Astrocyte (in vitro differentiated cells and primary cell): ENCODE measurements around the gene GLS. TPM values are rescaled to one million over a fixed set of nuclear protein-coding genes. Genes with fewer than 3 reads are reported as not detected.
A peak's percentile ranks its signal among the peaks of the same experiment; 100 is the strongest.

Experiments
- DNase-seq: peaks from one replicate; pipeline ENCODE4 v3.0.0-alpha.2; 2010; ENCODE audit warnings: low read depth
- FAIRE-seq: peaks from 2 replicates; lab custom pipeline; 2011; peaks lifted over from hg19 to GRCh38; lab: Jason Lieb, UNC
- H2AFZ ChIP-seq: 2 replicates; pipeline ENCODE4 v1.6.0; 2012; ENCODE audit warnings: low read depth, low read length, inconsistent platforms
- H3K27ac ChIP-seq: 2 replicates; pipeline ENCODE4 v1.5.1; 2011; ENCODE audit warnings: low read depth, low read length, inconsistent platforms
- H3K27me3 ChIP-seq: 2 replicates; pipeline ENCODE4 v1.6.0; 2011; ENCODE audit warnings: low read length, inconsistent platforms; ENCODE audit not compliant: insufficient read depth
- H3K36me3 ChIP-seq: 2 replicates; pipeline ENCODE4 v1.5.1; 2011; ENCODE audit warnings: low read length, inconsistent platforms; ENCODE audit not compliant: insufficient read depth
- H3K4me1 ChIP-seq: 2 replicates; pipeline ENCODE4 v1.5.1; 2011; ENCODE audit warnings: low read length, inconsistent platforms; ENCODE audit not compliant: insufficient read depth
- H3K4me2 ChIP-seq: 2 replicates; pipeline ENCODE4 v1.6.0; 2012; ENCODE audit warnings: low read length, inconsistent platforms
- H3K4me3 ChIP-seq: 2 replicates; pipeline ENCODE4 v1.5.1; 2011; ENCODE audit warnings: low read depth, mild to moderate bottlenecking, low read length, inconsistent platforms; ENCODE audit not compliant: insufficient read depth
- H3K79me2 ChIP-seq: 2 replicates; pipeline ENCODE4 v1.6.0; 2012; ENCODE audit warnings: mild to moderate bottlenecking, low read length, inconsistent platforms; ENCODE audit not compliant: insufficient read depth
- H3K9ac ChIP-seq: 2 replicates; pipeline ENCODE4 v1.6.0; 2012; ENCODE audit warnings: mild to moderate bottlenecking, low read length, inconsistent platforms
- H3K9me3 ChIP-seq: 2 replicates; pipeline ENCODE4 v1.5.1; 2012; ENCODE audit warnings: low read depth, mild to moderate bottlenecking, low read length, inconsistent platforms; ENCODE audit not compliant: insufficient read depth
- H4K20me1 ChIP-seq: 2 replicates; pipeline ENCODE4 v1.6.0; 2012; ENCODE audit warnings: low read length, inconsistent platforms; ENCODE audit not compliant: insufficient read depth
- H3K27ac Mint-ChIP-seq: one replicate; pipeline ENCODE4 v1.8.0; 2021; ENCODE audit warnings: mild to moderate bottlenecking, mixed read lengths; ENCODE audit not compliant: unreplicated experiment
- H3K27me3 Mint-ChIP-seq: one replicate; pipeline ENCODE4 v1.8.0; 2021; ENCODE audit warnings: low read depth, mixed read lengths; ENCODE audit not compliant: unreplicated experiment
- H3K36me3 Mint-ChIP-seq: one replicate; pipeline ENCODE4 v1.8.0; 2021; ENCODE audit warnings: low read depth, mixed read lengths; ENCODE audit not compliant: unreplicated experiment
- H3K4me1 Mint-ChIP-seq: one replicate; pipeline ENCODE4 v1.8.0; 2021; ENCODE audit warnings: low read depth, mixed read lengths; ENCODE audit not compliant: unreplicated experiment
- H3K4me3 Mint-ChIP-seq: one replicate; pipeline ENCODE4 v1.8.0; 2021; ENCODE audit warnings: mild to moderate bottlenecking, moderate library complexity, mixed read lengths; ENCODE audit not compliant: unreplicated experiment
- H3K9me3 Mint-ChIP-seq: one replicate; pipeline ENCODE4 v1.8.0; 2021; ENCODE audit warnings: mild to moderate bottlenecking, mixed read lengths; ENCODE audit not compliant: unreplicated experiment
- EZH2 ChIP-seq: IDR thresholded peaks from 2 replicates; pipeline ENCODE4 v1.6.1; 2012; ENCODE audit warnings: mild to moderate bottlenecking, low read length, inconsistent platforms; ENCODE audit not compliant: insufficient read depth
- total RNA-seq: library from RNA; stranded (reverse); gene quantifications from 2 replicates; pipeline ENCODE4 v1.2.1, GENCODE V29; 2021
- TF ChIP-seq, protein P1 (sequence below): IDR thresholded peaks from 2 replicates; pipeline ENCODE4 v1.5.1; 2011; ENCODE audit warnings: low read depth, mild to moderate bottlenecking, inconsistent platforms, low read length, moderate library complexity; ENCODE audit not compliant: insufficient read depth

GLS gene
- total RNA-seq, 1 donor from 2014 or later: 189 TPM

DNA sequence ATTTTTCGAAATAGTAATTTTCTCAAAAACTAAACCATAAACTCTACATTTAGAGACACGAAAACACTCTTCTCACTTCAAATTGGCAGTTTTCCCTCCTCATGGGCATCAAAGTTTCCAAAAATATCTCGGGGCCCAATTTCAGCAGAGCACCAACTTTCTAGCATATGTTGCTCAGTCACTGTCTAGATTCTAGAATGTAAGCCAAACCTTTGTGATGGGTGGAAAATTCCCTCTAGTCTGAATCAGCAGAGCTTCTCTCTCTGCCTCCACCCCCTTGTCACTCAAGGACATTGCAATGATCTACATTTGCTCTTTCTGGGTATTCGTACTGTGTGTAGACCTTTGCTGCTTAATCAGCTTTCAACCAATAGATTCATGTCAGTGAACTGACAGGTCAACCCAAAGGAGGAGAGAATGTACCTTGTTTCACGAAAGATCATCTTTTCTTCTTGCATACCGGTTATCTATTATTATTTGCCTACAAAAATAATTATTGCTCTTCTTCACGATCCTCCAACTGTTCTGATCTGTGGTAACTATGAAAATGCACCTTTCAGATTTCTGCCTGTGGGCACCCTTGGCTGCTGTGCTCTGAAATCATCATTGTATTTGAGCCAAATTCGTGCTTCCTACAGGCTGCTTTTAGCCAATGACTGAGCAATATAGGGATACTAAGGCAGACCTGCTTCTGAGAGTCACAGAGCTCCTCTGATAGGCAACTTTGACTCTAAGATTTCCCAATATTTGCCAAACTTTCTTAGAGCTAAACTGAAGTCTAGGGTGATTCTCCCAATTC lies 38.7 kb upstream of the GLS start:
- Histone ChIP-seq H3K4me3 (no peak overlapping the region), H3K4me1 (peaks cover 27% of the 10 kb centered on the region), H3K27ac (no peak overlapping the region), H3K36me3 (no peaks in the 10 kb centered on the region), H3K79me2 (no peaks in the 10 kb centered on the region), H3K27me3 (no peaks in the 10 kb centered on the region), H4K20me1 (no peaks in the 10 kb centered on the region), H3K9ac (no peak overlapping the region), H3K9me3 (no peaks in the 10 kb centered on the region), H3K4me2 (no peak overlapping the region), H2AFZ (no peak overlapping the region)
- FAIRE-seq (no peak), DNase-seq (peak; percentile 75)
- H3K4me3 Mint-ChIP-seq: no peak overlapping the region
- TF ChIP-seq EZH2: no peak
- TF ChIP-seq, protein P1, sequence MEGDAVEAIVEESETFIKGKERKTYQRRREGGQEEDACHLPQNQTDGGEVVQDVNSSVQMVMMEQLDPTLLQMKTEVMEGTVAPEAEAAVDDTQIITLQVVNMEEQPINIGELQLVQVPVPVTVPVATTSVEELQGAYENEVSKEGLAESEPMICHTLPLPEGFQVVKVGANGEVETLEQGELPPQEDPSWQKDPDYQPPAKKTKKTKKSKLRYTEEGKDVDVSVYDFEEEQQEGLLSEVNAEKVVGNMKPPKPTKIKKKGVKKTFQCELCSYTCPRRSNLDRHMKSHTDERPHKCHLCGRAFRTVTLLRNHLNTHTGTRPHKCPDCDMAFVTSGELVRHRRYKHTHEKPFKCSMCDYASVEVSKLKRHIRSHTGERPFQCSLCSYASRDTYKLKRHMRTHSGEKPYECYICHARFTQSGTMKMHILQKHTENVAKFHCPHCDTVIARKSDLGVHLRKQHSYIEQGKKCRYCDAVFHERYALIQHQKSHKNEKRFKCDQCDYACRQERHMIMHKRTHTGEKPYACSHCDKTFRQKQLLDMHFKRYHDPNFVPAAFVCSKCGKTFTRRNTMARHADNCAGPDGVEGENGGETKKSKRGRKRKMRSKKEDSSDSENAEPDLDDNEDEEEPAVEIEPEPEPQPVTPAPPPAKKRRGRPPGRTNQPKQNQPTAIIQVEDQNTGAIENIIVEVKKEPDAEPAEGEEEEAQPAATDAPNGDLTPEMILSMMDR: no peak
- H3K4me1 Mint-ChIP-seq: peaks cover 61% of the 10 kb centered on the region
- H3K27ac Mint-ChIP-seq: peak overlapping the region; percentile 77
- no peaks in the 10 kb centered on the region for H3K9me3 Mint-ChIP-seq
- H3K27me3 Mint-ChIP-seq: no peaks in the 10 kb centered on the region
- H3K36me3 Mint-ChIP-seq: no peaks in the 10 kb centered on the region

DNA sequence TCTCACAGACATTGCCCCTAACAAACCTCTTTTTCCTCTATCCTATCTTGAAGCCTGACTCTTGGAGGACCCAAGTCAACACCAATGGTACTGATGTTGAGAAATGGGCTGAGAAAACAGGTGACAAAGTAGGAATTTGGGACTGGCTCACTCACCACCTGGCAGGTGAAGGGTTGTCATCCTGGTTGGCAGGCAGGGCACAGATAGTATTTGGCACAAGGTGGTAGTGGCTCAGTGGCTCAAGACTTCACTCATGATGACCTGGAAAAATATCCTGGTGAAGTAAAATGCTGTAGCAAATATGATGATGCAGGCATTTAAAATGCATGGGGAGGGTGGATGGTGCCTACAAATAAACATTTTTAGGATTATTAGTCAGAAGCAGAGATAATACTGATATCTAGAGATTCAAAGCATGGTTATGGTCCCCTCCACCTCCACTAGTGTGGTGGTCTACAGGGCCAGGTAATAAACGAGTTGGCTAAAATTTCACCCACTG lies 38.0 kb upstream of the GLS start:
- no peaks in the 10 kb centered on the region for H3K36me3 ChIP-seq
- H3K4me3 Mint-ChIP-seq: no peak overlapping the region
- H3K4me2 ChIP-seq: no peak overlapping the region
- H3K9ac ChIP-seq: no peak overlapping the region
- FAIRE-seq: no peak
- H3K79me2 ChIP-seq: no peaks in the 10 kb centered on the region
- peaks cover 57% of the 10 kb centered on the region for H3K4me1 Mint-ChIP-seq
- TF ChIP-seq, protein P1: no peak
- TF ChIP-seq EZH2: no peak
- no peaks in the 10 kb centered on the region for H3K27me3 ChIP-seq
- no peaks in the 10 kb centered on the region for H3K36me3 Mint-ChIP-seq
- H3K9me3 ChIP-seq: no peaks in the 10 kb centered on the region
- no peaks in the 10 kb centered on the region for H3K27me3 Mint-ChIP-seq
- no peaks in the 10 kb centered on the region for H4K20me1 ChIP-seq
- H3K27ac Mint-ChIP-seq: no peak overlapping the region
- no peak overlapping the region for H2AFZ ChIP-seq
- H3K9me3 Mint-ChIP-seq: no peaks in the 10 kb centered on the region
- no peak for DNase-seq
- peaks cover 25% of the 10 kb centered on the region for H3K4me1 ChIP-seq
- no peak overlapping the region for H3K27ac ChIP-seq
- no peak overlapping the region for H3K4me3 ChIP-seq
